SJSA1 (cell line): Measurements from ENCODE around the gene OR5M11. TPM values are rescaled to one million over a fixed set of nuclear protein-coding genes. Genes with fewer than 3 reads are reported as not detected.
"Not testable (repeated sequence)": the region's sequence is repeated elsewhere in the genome, so short reads cannot be mapped to it uniquely, and the experiment has no call there.

ENCODE experiments used
- DNase-seq, 2 experiments: peaks; one replicate each; pipeline ENCODE4 v3.0.0-alpha.2; 2015 to 2020; ENCODE audit warnings: low spot score in 2 of 2, low read depth in 1 of 2
- H3K27ac ChIP-seq: fragments of 250-450 bp; sonication (Bioruptor Pico); 2 replicates; pipeline ENCODE4 v1.5.1; 2020; ENCODE audit warnings: mild to moderate bottlenecking, moderate library complexity
- H3K27me3 ChIP-seq: fragments of 250-450 bp; sonication (Bioruptor Pico); replicated peaks from 2 replicates; pipeline ENCODE4 v1.5.1; 2020; ENCODE audit warnings: mild to moderate bottlenecking, moderate library complexity
- H3K36me3 ChIP-seq: fragments of 250-450 bp; sonication (Bioruptor Pico); 2 replicates; pipeline ENCODE4 v1.5.1; 2020; ENCODE audit warnings: mild to moderate bottlenecking
- H3K4me1 ChIP-seq: fragments of 250-450 bp; sonication (Bioruptor Pico); replicated peaks from 2 replicates; pipeline ENCODE4 v1.6.1; 2021; ENCODE audit warnings: mild to moderate bottlenecking
- H3K4me3 ChIP-seq: fragments of 250-450 bp; sonication (Bioruptor Pico); 2 replicates; pipeline ENCODE4 v1.5.1; 2020; ENCODE audit warnings: mild to moderate bottlenecking
- H3K9me3 ChIP-seq: fragments of 250-450 bp; sonication (Bioruptor Pico); replicated peaks from 2 replicates; pipeline ENCODE4 v1.5.1; 2020; ENCODE audit warnings: mild to moderate bottlenecking
- total RNA-seq: library from RNA; depleted of rRNA; stranded (reverse); fragments of >200 nt; shearing (Covaris generic); gene quantifications from 2 replicates; pipeline ENCODE4 v1.2.3, GENCODE V29; 2014; rRNA removed

OR5M11 gene
- total RNA-seq, result not detected in 2 replicates

- H3K27ac ChIP-seq, result no peak within 1 kb of the TSS
- H3K27me3 ChIP-seq, result no peaks in the 10 kb centered on the region
- no peak within 1 kb of the TSS for H3K4me3 ChIP-seq
- H3K9me3 ChIP-seq, result no peaks in the 10 kb centered on the region
- no peaks in the 10 kb centered on the region for H3K36me3 ChIP-seq
- H3K4me1 ChIP-seq, result no peaks in the 10 kb centered on the region
- DNase-seq, result no peak
Observed at GRCh38 chr11:56543157-56543556, at the start of gene OR5M11. Gene OR5M11 (minus strand): TSS chr11:56543257. CDS start chr11:56543257, 0 bp downstream.

GRCh38 chr11:56592088-56592717 is 49.1 kb upstream of the OR5M11 start:
- H3K27ac ChIP-seq, H3K27me3 ChIP-seq, DNase-seq, H3K4me3 ChIP-seq, H3K9me3 ChIP-seq, H3K4me1 ChIP-seq, H3K36me3 ChIP-seq: not testable (repeated sequence)

DNA sequence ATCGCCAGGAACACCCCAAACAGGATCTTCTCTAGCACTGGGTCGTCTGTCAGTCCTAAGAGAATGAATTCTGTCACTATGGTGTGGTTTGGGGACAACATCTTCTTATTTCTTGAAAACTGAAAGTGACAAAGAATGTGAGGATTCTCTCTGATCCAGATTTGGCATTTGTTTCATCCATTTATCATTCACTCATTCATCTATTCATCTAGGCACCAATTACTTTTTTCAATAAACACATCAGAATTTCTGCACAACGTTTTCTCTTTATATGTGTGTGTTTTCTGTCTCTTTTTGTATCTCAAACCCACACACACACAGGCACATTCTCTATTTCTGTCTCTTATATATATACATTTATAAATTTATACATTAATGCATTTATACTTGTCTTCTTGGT is 34.6 kb upstream of the OR5M11 start, which contains the start of gene OR5M10:
TSS of gene OR5M10 (minus strand) at position 101 of the 400 bp plus-strand sequence. CDS start at position 101, 0 bp downstream.
- Histone ChIP-seq H3K4me3 (no peak within 1 kb of the TSS), H3K9me3 (0 out of 2 replicates have a peak, but pooled peaks cover 4% of the 10 kb centered on the region), H3K27ac (no peak within 1 kb of the TSS), H3K36me3 (no peaks in the 10 kb centered on the region), H3K4me1 (no peaks in the 10 kb centered on the region), H3K27me3 (no peaks in the 10 kb centered on the region)
- DNase-seq, result no peak

- no peak overlapping the region for H3K27ac ChIP-seq
- H3K9me3 ChIP-seq, result no peaks in the 10 kb centered on the region
- H3K36me3 ChIP-seq, result no peaks in the 10 kb centered on the region
- H3K4me3 ChIP-seq, result no peak overlapping the region
- H3K27me3 ChIP-seq, result no peaks in the 10 kb centered on the region
- H3K4me1 ChIP-seq, result no peaks in the 10 kb centered on the region
- no peak for DNase-seq
Observed at GRCh38 chr11:56558574-56558973, 15.5 kb upstream of the OR5M11 start.

DNA sequence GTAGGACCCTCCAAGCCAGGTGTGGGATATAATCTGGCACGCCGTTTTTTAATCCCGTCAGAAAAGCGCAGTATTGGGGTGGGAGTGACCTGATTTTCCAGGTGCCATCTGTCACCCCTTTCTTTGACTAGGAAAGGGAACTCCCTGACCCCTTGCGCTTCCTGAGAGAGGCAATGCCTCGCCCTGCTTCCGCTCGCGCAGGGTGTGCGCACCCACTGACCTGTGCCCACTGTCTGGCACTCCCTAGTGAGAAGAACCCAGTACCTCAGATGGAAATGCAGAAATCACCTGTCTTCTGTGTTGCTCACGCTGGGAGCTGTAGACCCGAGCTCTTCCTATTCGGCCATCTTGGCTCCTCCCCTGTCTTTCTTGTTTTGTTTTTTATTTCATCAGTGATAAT is 11.6 kb upstream of the OR5M11 start:
- H3K4me1 ChIP-seq, DNase-seq, H3K9me3 ChIP-seq, H3K4me3 ChIP-seq, H3K36me3 ChIP-seq, H3K27ac ChIP-seq, H3K27me3 ChIP-seq: not testable (repeated sequence)

GRCh38 chr11:56545531-56545930 is 2.5 kb upstream of the OR5M11 start:
- H3K36me3 ChIP-seq, result no peaks in the 10 kb centered on the region
- no peak overlapping the region for H3K4me3 ChIP-seq
- H3K4me1 ChIP-seq, result no peaks in the 10 kb centered on the region
- no peaks in the 10 kb centered on the region for H3K27me3 ChIP-seq
- H3K9me3 ChIP-seq, result no peaks in the 10 kb centered on the region
- DNase-seq, result no peak
- no peak overlapping the region for H3K27ac ChIP-seq

- H3K4me3 ChIP-seq, result no peak overlapping the region
- no peaks in the 10 kb centered on the region for H3K4me1 ChIP-seq
- no peaks in the 10 kb centered on the region for H3K27me3 ChIP-seq
- no peak for DNase-seq
- no peak overlapping the region for H3K27ac ChIP-seq
- H3K36me3 ChIP-seq, result no peaks in the 10 kb centered on the region
- H3K9me3 ChIP-seq, result no peaks in the 10 kb centered on the region
Observed at GRCh38 chr11:56543739-56544138, 682 bp upstream of the OR5M11 start.

- Histone ChIP-seq H3K9me3 (no peaks in the 10 kb centered on the region), H3K36me3 (no peaks in the 10 kb centered on the region), H3K4me3 (no peak overlapping the region), H3K27ac (no peak overlapping the region), H3K27me3 (no peaks in the 10 kb centered on the region), H3K4me1 (no peaks in the 10 kb centered on the region)
- no peak for DNase-seq
Observed at GRCh38 chr11:56533054-56533740, 9.9 kb downstream of the OR5M11 start.

DNA sequence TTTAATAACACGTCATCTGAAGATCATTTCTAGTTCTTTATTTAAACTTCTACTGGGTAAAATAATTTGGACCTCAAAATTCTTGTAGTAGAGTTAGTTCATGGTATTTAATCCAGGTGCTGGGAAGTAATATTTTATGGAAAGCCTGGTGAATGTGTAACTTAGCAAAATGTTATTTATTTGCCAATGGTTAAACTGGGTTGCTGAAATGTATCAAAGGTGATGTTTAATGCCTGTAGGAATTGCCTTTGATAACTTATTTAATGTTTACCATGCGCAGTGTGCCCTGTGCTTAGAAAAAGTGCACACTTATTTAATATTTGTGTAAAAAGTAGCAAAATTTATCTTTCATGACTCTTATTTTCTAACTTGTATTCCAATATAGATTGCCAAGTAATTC is 11.2 kb downstream of the OR5M11 start:
- H3K4me1 ChIP-seq, result no peaks in the 10 kb centered on the region
- no peaks in the 10 kb centered on the region for H3K36me3 ChIP-seq
- H3K27me3 ChIP-seq, result no peaks in the 10 kb centered on the region
- no peak for DNase-seq
- H3K27ac ChIP-seq, result no peak overlapping the region
- no peak overlapping the region for H3K4me3 ChIP-seq
- no peaks in the 10 kb centered on the region for H3K9me3 ChIP-seq

- no peak for DNase-seq
- Histone ChIP-seq H3K36me3 (no peaks in the 10 kb centered on the region), H3K4me1 (no peaks in the 10 kb centered on the region), H3K27ac (no peak overlapping the region), H3K9me3 (no peaks in the 10 kb centered on the region), H3K27me3 (no peaks in the 10 kb centered on the region), H3K4me3 (no peak overlapping the region)
Observed at GRCh38 chr11:56522008-56522407, 21.0 kb downstream of the OR5M11 start.

GRCh38 chr11:56513280-56513679 is 29.8 kb downstream of the OR5M11 start:
- no peak for DNase-seq
- no peak overlapping the region for H3K27ac ChIP-seq
- H3K36me3 ChIP-seq, result no peaks in the 10 kb centered on the region
- H3K27me3 ChIP-seq, result no peaks in the 10 kb centered on the region
- no peak overlapping the region for H3K4me3 ChIP-seq
- H3K9me3 ChIP-seq, result no peaks in the 10 kb centered on the region
- no peaks in the 10 kb centered on the region for H3K4me1 ChIP-seq

DNA sequence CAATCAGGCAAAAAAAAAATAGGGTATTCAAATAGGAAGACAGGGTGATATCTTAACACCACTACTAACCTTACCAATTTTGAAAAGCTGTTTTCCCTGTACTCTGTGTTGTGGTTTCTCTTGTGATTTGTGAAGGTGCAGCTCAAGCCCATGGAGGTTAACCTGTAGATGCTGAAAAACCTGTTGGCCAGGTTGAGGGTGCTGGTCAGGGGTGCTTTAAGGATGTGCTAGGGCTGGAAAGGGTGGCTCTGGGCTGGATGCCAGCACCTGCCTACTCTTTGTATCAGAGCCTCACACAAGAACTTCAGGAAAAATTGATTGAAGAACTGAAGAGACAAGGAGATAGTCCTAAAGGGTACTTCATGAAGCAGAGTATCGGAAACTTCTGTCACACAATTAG is 33.6 kb downstream of the OR5M11 start:
- no peaks in the 10 kb centered on the region for H3K9me3 ChIP-seq
- no peaks in the 10 kb centered on the region for H3K27me3 ChIP-seq
- no peak for DNase-seq
- H3K27ac ChIP-seq, result no peak overlapping the region
- no peaks in the 10 kb centered on the region for H3K4me1 ChIP-seq
- no peak overlapping the region for H3K4me3 ChIP-seq
- H3K36me3 ChIP-seq, result no peaks in the 10 kb centered on the region

DNA sequence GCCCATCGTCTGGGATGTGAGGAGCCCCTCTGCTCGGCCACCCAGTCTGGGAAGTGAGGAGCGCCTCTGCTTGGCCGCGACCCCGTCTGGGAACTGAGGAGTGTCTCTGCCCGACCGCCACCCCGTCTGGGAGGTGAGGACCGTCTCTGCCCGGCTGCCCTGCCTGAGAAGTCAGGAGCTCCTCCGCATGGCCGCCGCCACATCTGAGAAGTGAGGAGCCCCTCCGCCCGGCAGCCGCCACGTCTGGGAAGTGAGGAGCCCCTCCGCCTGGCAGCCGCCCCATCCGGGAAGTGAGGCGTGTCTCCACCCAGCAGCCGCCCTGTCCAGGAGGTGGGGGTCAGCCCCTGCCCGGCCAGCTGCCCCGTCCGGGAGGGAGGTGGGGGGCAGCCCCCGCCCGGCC is 46.0 kb downstream of the OR5M11 start:
- Histone ChIP-seq H3K4me3 (no peak overlapping the region), H3K9me3 (no peaks in the 10 kb centered on the region), H3K36me3 (no peaks in the 10 kb centered on the region), H3K27me3 (no peaks in the 10 kb centered on the region), H3K27ac (no peak overlapping the region), H3K4me1 (no peaks in the 10 kb centered on the region)
- DNase-seq, result no peak

DNA sequence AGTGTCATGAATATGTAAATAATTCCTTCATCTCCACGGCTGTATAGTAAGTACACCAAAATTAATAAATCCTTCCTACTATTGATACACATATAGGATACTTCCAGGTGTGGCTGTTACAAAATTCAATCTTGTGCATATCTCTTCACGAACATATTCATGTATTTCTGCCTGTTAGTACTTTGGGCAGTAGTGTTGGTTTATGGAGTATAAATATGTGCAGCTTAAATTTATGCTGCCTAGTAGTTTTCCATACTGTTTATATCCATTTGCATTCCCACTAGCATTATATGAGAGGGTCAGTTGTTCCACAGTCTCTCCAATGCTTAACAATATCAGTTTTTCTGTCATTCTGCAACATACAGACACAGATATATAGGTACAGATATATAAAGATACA is 47.9 kb downstream of the OR5M11 start:
- Histone ChIP-seq H3K4me3 (no peak overlapping the region), H3K9me3 (no peaks in the 10 kb centered on the region), H3K4me1 (no peaks in the 10 kb centered on the region)

More for the DNA sequence above, 47.9 kb downstream of the OR5M11 start:
- DNase-seq, result no peak
- no peak overlapping the region for H3K27ac ChIP-seq
- no peaks in the 10 kb centered on the region for H3K36me3 ChIP-seq
- no peaks in the 10 kb centered on the region for H3K27me3 ChIP-seq
